NCI-H526 treated with DMSO at 0.1 percent for 48 hours (cell line): ENCODE measurements around the gene EIF4G3.
"Not testable (repeated sequence)": the region's sequence is repeated elsewhere in the genome, so short reads cannot be mapped to it uniquely, and the experiment has no call there.

Experiments used
- DNase-seq: peaks from one replicate; lab custom pipeline; 2025; lab: John Stamatoyannopoulos, UW

The EIF4G3 gene

DNA sequence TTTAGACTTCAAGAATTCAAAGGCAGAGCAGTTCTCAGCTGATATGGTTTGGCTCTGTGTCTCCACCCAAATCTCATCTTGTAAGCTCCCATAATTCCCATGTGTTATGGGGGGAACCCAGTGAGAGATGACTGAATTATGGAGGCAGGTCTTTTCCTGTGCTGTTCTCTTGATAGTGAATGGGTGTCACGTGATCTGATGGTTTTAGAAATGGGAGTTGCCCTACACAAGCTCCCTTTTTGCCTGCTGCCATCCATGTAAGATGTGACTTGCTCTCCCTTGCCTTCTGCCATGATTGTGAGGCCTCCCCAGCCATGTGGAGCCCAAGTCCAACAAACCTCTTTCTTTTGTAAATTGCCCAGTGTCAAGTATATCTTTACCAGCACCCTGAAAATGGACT, 146.5 kb downstream of the EIF4G3 start:
- no peak for DNase-seq

DNA sequence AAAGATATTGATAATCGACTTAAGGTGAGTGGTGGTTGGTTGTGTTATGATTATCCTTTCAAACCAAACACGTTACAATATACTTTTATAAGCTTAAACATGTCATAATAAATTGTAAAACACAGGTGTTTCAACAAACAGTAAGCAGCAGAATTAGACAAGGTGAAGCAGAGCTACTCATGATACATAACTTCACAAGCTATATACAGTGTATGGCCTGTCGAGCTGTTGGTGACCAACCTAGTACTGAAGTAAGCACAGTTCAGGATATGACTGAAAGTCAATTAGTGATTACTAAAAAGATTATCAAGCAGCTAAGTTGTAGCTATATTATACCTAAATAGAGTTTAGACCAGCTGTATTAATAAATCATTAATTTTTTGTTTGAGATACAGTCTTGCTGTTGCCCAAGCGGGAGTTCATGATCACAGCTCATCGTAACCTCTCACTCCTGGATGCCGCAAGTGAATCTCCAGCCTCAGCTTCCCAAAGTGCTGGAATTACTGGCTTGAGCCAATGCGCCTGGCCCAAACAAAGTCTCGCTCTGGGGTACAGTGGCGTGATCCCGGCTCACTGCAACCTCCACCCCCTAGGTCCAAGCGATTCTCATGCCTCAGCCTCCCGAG, 148.1 kb downstream of the EIF4G3 start:
- no peak for DNase-seq

DNA sequence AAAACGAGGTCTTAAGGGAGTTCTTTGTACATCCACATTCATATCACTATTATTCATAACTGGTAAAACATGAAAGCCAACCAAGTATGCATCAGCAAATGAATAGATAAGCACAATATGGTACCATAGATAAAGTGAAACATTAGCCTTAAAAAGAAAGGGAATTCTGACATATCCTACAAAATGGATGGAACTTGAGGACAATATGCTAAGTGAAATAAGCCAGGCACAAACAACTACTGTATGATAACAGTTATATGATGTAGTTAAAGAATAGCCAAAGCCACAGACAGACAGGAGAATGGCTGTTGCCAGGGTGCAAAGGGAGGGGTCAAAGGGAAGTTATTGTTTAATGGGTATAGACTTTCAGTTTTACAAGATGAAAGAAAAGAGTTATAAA, 148.9 kb downstream of the EIF4G3 start:
- no peak for DNase-seq

DNA sequence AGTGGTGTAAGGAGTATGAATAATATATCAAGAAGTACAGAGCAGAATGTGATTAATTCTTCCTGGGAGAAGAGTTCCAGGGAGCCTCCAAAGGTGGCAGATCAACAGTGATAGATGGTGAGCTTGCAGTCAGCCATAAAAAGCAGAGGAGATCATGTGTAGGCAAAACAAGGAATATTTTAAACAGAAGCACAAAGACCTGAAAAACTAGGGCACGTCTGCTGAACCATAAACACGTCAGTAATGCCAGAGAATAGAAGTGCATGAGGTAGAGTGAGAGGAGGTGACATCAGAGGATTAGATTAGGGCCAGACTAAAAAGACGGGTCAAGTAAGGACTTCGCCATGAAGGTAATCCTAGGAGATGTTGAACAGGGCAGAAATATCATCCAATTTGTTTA, 151.8 kb downstream of the EIF4G3 start:
- DNase-seq = no peak

DNA sequence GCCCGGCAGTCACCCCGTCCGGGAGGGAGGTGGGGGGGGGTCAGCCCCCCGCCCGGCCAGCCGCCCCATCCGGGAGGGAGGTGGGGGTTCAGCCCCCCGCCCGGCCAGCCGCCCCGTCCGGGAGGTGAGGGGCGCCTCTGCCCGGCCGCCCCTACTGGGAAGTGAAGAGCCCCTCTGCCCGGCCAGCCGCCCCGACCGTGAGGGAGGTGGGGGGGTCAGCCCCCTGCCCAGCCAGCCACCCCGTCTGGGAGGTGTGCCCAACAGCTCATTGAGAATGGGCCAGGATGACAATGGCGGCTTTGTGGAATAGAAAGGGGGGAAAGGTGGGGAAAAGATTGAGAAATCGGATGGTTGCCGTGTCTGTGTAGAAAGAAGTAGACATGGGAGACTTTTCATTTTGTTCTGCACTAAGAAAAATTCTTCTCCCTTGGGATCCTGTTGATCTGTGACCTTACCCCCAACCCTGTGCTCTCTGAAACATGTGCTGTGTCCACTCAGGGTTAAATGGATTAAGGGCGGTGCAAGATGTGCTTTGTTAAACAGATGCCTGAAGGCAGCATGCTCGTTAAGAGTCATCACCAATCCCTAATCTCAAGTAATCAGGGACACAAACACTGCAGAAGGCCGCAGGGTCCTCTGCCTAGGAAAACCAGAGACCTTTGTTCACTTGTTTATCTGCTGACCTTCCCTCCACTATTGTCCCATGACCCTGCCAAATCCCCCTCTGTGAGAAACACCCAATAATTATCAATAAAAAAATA, 152.4 kb downstream of the EIF4G3 start:
- not testable (repeated sequence) for DNase-seq

DNA sequence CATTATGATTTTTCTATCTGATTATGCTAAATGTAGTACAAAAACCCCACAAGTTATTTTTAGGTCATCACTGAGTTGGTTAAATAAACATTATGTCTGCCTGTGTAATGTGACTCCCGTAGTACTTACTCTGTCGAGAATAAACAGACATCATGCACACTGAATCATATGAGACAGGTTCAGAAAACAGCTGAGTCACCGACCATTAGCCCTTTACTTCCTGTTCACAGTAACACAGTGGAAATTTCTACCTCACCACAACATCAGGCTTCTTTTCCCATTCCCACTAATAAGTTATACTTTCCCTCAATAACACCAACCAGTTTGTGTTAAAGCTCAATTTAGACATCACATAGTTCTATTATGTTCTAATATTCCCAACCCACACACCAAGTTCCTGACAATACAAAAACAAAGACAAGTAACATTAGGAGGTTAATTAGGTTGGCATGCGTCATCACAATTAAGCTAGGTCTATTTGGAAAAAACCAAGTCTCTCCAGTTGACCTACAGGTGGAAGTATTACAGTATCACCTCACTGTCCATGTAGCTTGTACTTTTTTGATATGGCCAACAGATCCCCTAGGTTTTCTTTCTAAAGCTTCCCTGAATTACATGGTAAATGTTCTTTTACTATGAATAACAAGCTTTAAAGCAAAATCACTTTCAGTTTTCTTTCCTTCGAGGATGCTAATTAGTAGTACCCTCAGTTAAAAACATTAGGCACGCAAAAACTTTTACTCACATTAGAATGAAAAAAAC, 154.2 kb downstream of the EIF4G3 start:
- peak; percentile 61 for DNase-seq

DNA sequence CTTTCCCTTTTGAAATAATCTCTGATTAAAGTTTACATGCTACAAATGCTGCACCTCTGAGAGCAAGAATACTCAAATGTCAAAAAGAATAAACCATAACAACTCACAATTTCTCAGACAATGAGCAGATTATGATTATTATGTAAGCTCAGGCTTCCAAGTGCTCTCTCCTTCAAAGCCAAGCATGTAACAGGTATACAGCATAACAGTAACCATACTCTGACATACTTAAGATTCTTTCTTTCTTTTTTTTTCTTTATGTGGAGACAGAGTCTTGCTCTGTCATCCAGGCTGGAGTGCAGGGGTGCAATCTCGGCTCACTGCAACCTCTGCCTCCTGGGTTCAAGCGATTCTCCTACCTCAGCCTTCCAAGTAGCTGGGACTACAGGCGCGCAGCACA, 155.4 kb downstream of the EIF4G3 start:
- DNase-seq = no peak

DNA sequence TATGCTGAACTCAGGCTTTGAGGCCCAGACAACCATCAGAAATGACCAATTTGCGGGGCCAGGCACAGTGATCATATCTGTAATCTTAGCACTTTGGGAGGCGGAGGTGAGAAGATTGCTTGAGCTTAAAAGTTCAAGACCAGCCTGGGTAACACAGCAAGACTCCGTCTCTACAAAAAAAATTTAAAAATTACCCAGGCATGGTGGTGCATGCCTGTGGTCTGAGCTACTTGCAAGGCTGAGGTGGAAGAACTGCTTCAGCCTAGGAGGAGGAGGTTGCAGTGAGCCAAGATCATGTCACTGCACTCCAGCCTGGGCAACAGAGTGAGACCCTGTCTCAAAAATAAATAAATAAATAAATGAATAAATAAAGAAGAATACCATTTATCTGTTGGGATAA, 156.5 kb downstream of the EIF4G3 start:
- DNase-seq = no peak

DNA sequence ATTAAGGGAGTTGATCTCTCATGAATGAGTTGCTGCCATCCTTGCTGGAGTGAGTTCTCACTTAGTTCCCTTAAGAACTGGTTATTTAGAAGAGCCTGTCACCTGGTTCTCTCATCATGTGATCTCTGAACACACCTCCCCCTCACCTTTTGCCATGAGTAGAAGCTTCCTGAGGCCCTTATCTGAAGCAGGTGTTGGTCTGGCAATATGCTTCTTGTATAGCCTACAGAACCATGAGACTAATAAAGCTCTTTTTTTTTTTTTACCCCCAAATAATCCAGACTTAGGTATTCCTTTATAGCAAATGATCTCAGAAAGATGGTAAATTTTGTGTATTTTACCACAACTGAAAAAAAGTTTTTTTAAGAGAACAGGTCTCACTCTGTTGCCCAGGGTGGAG, 158.0 kb downstream of the EIF4G3 start:
- DNase-seq = no peak

DNA sequence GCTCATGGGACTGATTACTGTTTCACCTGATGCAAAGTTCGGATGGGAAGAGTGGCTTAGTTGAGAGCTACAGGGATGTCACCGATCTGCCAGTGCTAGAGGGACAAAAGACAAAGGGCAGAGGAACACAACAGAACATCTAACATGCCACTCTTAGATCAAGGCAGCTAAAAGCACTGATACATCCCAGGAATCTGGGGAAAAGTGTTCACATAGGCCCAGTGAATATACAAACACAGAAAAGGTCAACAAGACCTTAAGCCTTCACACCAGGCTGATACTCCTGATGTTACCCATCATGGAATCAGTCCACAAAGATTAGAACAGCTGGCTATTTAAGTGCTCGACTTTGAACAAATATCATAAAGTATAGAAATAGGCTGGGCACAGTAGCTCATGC, 163.2 kb downstream of the EIF4G3 start:
- DNase-seq = no peak

DNA sequence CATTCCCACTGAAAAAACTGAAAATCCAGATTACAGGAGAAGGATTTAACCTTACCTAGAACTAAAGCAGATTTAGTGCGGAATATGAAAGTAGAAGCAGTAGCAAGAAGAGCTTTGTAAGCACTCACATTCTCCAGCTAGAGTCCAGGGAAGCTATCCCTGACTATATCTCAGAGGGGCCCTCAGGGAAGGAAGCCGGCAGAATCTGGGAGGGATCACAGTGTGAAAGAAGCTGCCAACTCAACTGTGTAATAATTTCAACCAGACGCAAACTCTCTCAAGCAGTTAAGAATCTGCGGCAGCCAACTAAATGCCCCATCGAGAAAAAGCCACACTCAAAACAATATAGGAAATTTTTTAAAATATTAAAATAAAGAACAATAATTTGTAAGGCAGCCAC, 163.8 kb downstream of the EIF4G3 start:
- DNase-seq = no peak

DNA sequence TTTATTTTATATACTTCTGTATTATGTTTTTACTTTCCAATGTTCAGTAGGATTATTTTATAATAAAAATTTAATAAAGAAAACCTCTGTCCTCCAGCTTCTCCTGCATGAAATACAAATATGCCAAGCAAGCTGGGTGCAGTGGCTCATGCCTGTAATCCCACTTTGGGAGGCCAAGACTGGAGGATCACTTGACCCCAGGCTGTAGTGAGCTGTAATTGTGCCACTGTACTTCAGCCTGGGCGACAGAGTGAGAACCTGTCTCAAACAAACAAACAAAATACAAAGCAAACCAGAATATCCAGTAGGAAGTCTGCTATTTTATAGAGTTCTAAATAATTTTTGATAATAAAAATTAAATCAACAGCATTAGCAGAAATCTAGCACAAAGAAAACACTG, 168.8 kb downstream of the EIF4G3 start:
- no peak for DNase-seq

DNA sequence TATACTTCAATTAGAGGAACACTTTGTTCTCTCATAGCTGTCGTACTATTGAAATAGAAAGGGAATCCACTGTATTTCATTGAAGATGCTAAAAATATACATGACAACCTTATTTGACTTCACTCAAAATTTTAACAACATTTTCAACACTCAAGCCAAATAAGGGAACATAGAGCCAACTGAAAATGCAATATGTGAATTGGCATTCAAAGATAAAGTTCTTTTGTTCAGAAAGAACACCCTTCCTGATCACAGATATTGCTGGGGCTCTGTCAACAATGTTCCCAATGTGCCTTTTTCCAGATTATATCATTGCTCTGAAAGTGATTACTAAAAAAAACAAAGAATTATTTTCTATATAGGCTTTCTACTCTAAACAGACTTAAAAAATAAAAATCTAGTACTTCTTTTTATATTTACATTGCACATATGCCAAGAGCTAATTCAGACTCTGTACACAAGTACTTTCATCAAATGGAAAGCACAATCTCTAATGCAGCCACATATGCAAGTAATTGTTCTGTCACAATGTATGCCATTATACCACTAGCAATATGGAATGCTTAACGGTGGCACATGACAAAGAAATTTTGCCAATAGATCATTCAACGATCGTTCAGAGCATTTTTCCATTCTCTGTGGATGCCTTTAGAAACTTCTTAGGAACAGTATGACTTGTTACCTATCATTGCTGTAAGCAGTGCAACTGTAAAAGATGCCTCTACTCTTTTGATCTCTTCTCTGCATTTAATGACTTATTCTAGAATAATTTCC, 171.0 kb downstream of the EIF4G3 start:
- DNase-seq = no peak

DNA sequence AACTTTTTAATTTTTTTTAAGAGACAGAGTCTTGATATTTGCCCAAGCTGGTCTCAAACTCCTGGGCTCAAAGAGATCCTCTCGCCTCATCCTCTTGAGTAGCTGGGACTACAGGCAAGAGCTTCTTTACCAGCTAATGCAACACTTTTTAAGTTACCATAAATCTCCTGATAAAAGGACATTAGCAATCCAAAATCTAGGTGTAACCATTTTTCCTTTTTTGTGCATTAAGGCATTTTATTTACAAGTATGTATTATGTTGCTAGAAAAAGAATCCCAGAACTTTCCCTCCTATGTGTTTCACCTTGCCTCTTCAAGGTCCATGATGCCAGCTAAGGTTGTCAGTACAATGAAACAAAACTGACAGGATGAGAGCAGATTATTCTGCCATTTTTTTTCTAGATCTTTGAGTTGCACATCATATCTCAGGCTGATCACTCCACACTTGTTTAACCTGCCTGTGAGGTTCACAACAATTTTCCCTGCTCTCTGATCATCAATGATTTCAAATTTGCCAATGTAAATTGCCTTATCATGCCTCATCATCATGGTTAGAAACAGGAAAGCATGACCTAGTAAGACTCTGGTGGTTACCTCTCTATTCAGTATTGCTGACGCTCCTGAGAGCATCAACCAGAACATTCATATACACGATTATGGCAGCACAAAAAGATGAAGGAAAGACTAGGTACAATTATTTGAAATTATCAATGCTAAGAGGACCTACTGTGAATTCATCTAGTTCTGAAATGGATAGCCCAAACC, 173.2 kb downstream of the EIF4G3 start:
- DNase-seq = no peak

DNA sequence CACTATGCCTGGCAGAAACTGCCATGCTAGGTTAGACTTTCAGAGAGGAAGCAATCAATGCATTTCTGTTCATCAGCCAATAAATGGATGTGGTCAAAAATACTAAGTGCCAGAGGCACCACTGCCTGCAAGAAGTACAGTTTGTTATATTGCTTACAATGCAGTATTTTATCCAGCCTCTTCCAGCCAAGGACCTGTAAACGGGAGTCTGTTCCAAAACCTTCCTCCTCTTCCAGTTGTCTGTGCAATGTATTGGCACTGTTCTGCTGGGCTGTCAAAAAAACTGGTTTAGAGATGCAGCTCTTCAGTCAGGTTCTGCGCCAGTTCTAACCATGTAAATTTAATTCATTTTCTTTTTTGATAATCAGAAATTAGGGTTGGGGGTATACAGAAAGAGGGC, 175.7 kb downstream of the EIF4G3 start:
- DNase-seq = no peak

DNA sequence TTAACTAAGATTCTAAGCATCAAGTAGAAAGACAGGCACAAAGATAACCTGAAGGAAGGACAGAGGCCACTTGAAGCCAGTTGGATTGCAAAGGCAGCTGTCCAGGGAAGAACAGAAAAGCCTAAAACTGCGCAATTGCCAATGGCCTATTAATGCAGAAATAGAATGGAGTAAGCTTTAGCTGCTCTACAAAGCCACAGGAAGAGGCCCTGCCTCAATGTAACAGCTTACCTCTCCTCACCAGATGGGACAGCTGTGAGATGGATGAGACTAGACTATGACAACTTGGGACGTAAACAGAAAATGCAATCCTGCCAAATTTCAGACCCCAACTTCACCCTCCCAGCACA, 176.5 kb downstream of the EIF4G3 start:
- DNase-seq = no peak

DNA sequence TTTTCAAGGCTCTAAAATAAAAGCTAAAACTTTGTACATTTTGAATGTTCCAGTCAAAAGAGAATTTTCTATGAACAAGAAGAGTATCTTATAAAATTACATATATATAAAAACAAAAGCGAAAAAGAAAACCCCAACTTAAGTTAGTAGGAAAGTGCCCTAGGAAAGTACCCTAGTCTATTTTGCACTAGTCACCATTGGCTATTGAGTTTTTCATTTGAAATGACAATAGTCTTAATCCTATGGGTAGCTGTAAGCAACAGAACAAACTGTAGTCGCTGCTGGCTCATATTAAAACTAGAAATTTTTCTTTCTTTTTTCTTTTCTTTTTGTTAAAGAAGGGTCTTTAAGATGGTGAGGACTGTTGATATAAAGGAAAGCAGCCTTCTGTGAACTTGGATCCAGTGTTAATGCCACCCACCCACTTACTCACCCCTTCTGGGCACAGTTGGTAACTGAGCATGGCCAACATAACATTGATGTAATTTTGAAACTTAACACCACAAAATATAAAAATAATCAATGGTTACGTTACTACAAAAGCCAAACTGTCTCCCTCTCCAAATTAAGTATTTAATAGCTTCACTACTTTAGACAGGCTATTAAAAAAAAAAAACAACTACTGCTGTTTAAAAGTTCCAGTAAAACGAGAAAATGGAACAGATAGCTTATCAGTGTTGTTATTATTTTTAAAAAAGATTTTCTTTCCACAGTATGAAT, 177.0 kb downstream of the EIF4G3 start:
- no peak for DNase-seq

DNA sequence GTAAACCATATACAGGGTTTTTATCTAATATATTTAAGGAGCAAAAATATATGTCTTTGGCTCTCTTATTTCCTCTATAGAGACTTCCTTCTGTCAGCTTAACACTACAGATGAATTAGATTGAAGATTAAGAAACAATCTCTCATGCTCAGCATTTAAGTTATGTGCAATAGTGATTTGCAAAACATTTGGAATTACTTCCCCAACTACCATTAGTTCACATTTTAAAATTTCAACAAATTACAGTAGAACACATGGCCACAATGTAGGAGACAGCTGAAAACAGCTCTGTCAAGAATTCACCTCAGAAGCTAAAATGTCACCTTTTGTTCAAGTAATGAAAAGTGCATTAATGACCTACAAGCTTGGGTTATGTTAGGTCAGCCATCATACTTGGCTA, 177.9 kb downstream of the EIF4G3 start:
- DNase-seq = no peak

DNA sequence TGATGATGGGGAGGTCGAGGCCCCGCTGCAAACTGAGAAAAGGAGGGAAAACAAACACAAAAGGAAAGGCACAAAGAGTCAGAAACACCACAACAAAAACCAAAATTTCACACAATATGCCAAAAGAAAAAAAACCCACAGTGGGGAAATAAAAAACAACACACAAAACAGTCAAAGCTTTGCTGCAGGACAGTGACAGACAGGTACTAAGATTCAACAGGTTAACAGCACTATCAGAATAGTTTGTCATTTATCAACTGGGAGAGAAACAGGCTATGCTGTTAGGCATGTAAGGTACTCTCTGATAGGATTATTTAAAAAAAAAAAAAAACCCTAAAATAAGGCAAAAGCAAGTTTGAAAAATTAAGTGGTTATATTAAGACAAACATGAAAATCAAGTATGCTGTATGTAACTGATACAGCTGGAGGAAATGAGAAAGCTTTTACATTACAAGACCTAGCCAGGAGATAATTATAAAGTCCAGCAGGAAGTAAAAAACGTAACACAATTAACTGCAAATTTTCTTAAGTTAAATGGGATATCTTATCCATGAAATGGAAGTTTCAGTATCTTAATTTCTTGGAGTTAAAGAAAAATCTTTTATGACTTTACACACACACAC, 179.0 kb downstream of the EIF4G3 start:
- DNase-seq = no peak

DNA sequence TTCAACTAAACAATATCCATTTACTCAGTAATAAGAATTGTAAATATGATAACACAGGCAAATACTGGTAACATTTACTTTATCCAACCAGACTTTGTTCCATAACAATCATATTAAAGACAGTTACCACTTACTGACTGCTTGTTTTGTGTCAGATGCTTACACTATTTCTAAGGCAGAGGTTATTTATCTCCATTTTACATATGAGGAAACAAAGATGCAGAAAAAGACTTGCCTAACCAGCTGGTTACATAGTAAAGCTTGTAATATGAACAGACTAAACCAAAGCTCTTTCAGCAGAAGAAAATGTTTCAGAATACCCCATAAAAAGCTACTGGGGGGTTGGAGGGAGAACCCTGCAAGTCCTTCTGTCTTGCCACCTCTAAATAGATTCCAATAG, 180.1 kb downstream of the EIF4G3 start:
- no peak for DNase-seq
